Measurements from ENCODE around the gene MAFF.

Gene MAFF

GRCh38 chr22:38250643-38251340 lies 49.0 kb downstream of the MAFF start:
- DNase-seq = no peak

- no peak for DNase-seq
Measured at GRCh38 chr22:38251341-38251692, 49.5 kb downstream of the MAFF start.

- no peak for DNase-seq
Measured at GRCh38 chr22:38255697-38256096, 53.9 kb downstream of the MAFF start.

- no peak for DNase-seq
Measured at GRCh38 chr22:38257181-38257580, 55.4 kb downstream of the MAFF start.

- peak; percentile 80 for DNase-seq
Measured at GRCh38 chr22:38257650-38258250, 56.0 kb downstream of the MAFF start.

GRCh38 chr22:38258895-38259294 lies 57.1 kb downstream of the MAFF start:
- DNase-seq = no peak

GRCh38 chr22:38259370-38259769 lies 57.6 kb downstream of the MAFF start:
- DNase-seq = no peak

- DNase-seq = no peak
Measured at GRCh38 chr22:38260761-38261681, 59.2 kb downstream of the MAFF start.

- no peak for DNase-seq
Measured at GRCh38 chr22:38262051-38262795, 60.4 kb downstream of the MAFF start.

GRCh38 chr22:38264322-38264843 lies 62.6 kb downstream of the MAFF start:
- DNase-seq = no peak
